Astrocyte of the spinal cord (primary cell): ENCODE measurements around the gene CDK6.

Source experiments
- DNase-seq: peaks from one replicate; pipeline ENCODE4 v3.0.0; 2011; ENCODE audit warnings: low read depth, low spot score
- H3K4me3 ChIP-seq: 2 replicates; pipeline ENCODE4 v1.5.1; 2011; ENCODE audit warnings: low read depth, mild to moderate bottlenecking, low read length, moderate library complexity
- in situ Hi-C: cut with HindIII; loops from 2 replicates; pipeline ENCODE4 v1.10.0; 2017; ENCODE audit warnings: low sequenced_read_pairs
- TF ChIP-seq, protein P1 (sequence below): IDR thresholded peaks from 2 replicates; pipeline ENCODE4 v1.5.1; 2012; ENCODE audit warnings: low read depth, mild to moderate bottlenecking, low read length, inconsistent platforms

Gene CDK6

DNA sequence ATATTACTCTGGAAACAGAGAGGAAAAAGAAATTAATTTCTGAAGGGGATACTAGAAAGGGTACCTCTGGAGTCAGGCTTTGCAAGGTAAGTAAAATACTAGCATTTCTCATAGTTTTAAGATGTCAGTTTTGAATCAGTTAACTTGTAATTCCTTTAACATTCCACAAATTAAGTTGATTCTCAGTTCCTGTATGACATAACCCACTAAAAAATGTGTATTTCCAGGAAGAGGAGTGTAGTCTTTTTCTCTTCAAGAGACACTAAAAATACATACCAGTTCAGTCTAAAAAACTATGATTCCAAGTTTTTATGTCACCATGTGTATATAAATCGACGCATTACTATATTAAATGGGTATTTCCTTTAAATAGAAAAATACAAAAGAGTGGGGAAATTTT, 113.2 kb downstream of the CDK6 start:
- DNase-seq, result peak; percentile 49
- H3K4me3 ChIP-seq, result no peak overlapping the region
- TF ChIP-seq, protein P1, sequence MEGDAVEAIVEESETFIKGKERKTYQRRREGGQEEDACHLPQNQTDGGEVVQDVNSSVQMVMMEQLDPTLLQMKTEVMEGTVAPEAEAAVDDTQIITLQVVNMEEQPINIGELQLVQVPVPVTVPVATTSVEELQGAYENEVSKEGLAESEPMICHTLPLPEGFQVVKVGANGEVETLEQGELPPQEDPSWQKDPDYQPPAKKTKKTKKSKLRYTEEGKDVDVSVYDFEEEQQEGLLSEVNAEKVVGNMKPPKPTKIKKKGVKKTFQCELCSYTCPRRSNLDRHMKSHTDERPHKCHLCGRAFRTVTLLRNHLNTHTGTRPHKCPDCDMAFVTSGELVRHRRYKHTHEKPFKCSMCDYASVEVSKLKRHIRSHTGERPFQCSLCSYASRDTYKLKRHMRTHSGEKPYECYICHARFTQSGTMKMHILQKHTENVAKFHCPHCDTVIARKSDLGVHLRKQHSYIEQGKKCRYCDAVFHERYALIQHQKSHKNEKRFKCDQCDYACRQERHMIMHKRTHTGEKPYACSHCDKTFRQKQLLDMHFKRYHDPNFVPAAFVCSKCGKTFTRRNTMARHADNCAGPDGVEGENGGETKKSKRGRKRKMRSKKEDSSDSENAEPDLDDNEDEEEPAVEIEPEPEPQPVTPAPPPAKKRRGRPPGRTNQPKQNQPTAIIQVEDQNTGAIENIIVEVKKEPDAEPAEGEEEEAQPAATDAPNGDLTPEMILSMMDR, result no peak
- in situ Hi-C loops, result no loop called here

DNA sequence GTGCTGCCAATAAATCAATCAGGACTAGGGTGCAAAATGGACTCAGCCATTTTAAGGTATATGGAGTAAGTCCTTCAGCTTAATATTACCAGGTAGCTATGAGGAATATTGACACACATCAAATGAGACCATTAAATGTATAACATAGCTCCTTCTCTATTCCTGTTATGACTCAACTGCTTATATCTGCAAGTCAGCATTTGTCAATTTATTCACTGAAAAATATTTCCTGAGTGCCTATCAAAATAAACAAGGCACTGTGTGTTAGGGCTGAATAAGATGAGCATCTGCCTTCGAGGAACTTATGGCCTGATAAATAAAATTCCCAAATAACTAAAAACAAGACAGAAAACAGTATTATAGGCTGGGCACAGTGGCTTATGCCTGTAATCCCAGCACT, 113.8 kb downstream of the CDK6 start:
- in situ Hi-C loops, result no loop called here
- DNase-seq, result no peak
- no peak overlapping the region for H3K4me3 ChIP-seq
- TF ChIP-seq, protein P1, result no peak

DNA sequence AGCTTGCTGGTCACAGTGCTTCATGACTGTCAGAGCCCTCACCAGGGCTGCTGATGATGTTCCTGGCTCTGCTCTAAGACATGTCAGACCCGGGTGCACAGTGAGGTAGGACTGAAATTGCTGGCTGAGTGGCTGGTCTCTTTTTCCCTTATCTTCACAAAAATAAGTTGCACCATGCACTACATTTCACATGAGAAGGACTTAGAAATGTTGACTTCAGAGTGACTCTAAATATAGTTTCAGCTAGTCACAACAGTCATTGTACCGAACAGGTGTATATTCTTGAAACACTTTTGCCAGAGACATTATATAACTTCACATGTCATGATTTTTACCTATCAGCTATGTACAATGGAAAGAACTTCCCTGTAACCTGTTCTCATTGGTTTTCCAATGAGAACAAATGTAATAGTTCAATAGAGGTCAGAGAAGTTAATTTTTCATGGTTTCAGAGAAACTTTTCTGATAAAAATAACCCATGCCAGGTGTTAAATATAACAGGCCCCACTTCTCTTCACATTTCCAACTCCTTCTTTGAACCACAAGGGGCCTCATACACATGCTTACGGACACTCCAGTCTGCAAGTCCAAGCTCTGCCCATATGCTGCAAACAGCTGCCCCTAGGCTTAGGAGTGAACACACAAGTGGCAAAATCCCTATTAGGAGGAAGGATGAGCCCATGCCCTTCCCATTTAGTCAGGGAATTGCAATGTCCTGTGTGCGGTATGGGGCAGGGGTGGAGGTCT, 115.6 kb downstream of the CDK6 start:
- TF ChIP-seq, protein P1, result no peak
- no peak overlapping the region for H3K4me3 ChIP-seq
- in situ Hi-C loops, result no loop called here
- DNase-seq, result no peak

DNA sequence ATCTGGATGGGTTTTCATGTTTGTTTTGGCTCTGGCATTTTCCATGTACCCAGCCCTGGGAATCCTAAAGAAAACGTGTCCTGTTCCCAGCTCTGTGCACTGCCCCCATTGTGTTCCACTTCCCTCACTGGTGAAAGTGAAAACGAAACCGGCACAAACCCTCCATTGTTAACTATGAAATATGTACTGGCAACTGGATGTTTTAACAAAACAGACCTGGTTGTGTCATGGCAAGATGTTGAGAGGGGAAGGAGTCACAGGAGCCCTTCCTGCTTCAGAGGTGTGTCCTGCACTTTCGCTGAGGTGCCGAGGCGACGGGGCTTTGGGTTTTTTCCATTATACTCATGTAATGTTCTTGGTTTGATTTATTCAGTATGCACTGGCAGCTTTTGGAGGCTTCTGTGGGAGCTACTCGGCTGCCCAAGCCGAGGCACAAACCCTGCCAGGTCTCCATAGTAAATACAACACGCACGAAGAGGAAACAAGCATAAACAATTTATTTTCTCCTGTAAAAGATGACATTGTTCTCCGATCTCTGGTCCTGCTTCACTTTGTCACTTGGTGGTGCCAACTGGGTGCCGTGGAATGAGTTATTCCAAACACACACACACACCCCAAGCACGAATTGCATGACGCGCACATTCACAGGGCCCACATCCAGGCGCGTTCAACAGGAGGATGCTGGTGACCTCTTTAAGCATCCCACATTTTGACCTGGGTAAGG, 118.2 kb downstream of the CDK6 start:
- H3K4me3 ChIP-seq, result peak overlapping the region; percentile 39
- TF ChIP-seq, protein P1, result no peak
- in situ Hi-C loops, result no loop called here
- peak; percentile 90 for DNase-seq

DNA sequence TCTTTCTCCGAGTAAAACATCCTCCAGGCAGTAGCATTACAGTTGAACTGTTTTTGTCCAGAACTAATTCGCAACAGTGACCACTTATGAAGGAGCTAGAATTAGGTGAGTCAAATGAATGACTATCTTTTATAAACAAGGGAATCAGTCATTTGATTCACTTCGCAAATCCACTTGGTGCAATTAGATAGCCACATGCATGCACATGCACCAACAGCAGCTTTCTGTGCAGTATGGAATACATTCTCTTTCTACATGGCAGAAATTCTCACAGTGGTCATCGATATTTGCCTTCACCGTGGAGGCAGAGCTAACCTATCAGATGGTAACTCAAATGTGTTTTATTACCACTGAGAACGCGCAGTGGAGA, 118.8 kb downstream of the CDK6 start:
- TF ChIP-seq, protein P1, result no peak
- in situ Hi-C loops, result no loop called here
- DNase-seq, result no peak
- peak overlapping the region; percentile 39 for H3K4me3 ChIP-seq

DNA sequence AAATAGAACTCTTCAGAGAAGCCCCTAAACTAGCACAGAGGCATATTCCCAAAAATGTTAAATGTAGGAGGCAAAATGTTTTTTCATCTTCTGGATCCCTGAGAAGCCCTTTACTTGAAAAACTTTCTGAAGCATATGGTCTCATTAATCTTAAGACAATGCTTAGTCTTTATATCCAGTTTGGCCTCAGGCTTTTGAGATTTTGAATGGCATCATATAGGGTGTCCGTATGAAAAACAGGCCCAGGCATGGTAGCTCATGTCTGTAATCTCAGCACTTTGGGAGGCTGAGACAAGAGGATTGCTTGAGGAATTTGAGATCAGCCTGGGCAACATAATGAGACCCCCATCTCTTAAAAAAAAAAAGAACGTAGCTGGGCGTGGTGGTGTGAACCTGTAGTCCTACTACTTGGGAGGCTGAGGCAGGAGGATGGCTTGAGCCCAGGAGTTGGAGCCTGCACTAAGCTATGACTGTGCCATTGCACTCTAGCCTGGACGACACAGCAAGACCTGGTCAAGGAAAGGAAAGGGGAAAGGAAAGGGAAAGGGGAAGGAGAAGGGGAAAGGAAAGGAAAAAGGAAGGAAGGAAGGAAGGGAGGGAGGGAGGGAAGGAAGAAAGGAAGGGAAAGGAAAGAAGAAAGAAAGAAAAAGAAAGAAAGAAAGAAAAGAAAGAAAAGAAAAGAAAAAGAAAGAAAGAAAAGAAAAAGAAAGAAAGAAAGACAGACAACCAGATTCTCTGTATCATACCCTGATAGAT, 119.4 kb downstream of the CDK6 start:
- TF ChIP-seq, protein P1, result no peak
- no peak for DNase-seq
- peak overlapping the region; percentile 39 for H3K4me3 ChIP-seq
- in situ Hi-C loops, result no loop called here
